Mesothelial cell of epicardium (in vitro differentiated cells): ENCODE measurements around the gene RPP40. TPM values are rescaled to one million over a fixed set of nuclear protein-coding genes. Genes with fewer than 3 reads are reported as not detected.

Source experiments
- DNase-seq, 2 experiments: peaks; one replicate each; pipeline ENCODE4 v3.0.0; 2021; ENCODE audit warnings: low spot score in 2 of 2; ENCODE audit not compliant: unreplicated experiment in 2 of 2
- H3K27ac Mint-ChIP-seq: 2 replicates; pipeline ENCODE4 v1.8.0; 2021; ENCODE audit warnings: mixed read lengths
- H3K27me3 Mint-ChIP-seq: 2 replicates; pipeline ENCODE4 v1.8.0; 2021; ENCODE audit warnings: low read depth, mixed read lengths
- H3K36me3 Mint-ChIP-seq: 2 replicates; pipeline ENCODE4 v1.8.0; 2021; ENCODE audit warnings: mixed read lengths
- H3K4me1 Mint-ChIP-seq: 2 replicates; pipeline ENCODE4 v1.8.0; 2021; ENCODE audit warnings: mixed read lengths
- H3K4me3 Mint-ChIP-seq: 2 replicates; pipeline ENCODE4 v1.8.0; 2021; ENCODE audit warnings: mild to moderate bottlenecking, moderate library complexity, mixed read lengths
- H3K9me3 Mint-ChIP-seq: 2 replicates; pipeline ENCODE4 v1.8.0; 2021; ENCODE audit warnings: mixed read lengths
- CTCF ChIP-seq: fragments of 200-600 bp; sonication (generic); IDR thresholded peaks from one replicate; pipeline ENCODE4 v1.5.0; 2021; ENCODE audit warnings: antibody characterized with exemption; ENCODE audit not compliant: unreplicated experiment
- total RNA-seq: library from RNA; stranded (reverse); gene quantifications from 3 replicates; pipeline ENCODE4 v1.2.1, GENCODE V29; 2021

Gene RPP40
- total RNA-seq, 1 donor from 2014 or later = 6.8 TPM

GRCh38 chr6:4974962-4975361, 28.9 kb downstream of the RPP40 start:
- TF ChIP-seq CTCF = no peak
- no peaks in the 10 kb centered on the region for H3K27me3 Mint-ChIP-seq
- peaks cover 26% of the 10 kb centered on the region for H3K9me3 Mint-ChIP-seq
- H3K27ac Mint-ChIP-seq = peak overlapping the region; percentile 83
- peaks cover 35% of the 10 kb centered on the region for H3K4me1 Mint-ChIP-seq
- DNase-seq = no peak
- H3K36me3 Mint-ChIP-seq = peaks cover 15% of the 10 kb centered on the region
- H3K4me3 Mint-ChIP-seq = no peak overlapping the region

- Mint-ChIP-seq H3K4me3 (no peak overlapping the region), H3K9me3 (peaks cover 21% of the 10 kb centered on the region), H3K36me3 (peaks cover 11% of the 10 kb centered on the region), H3K4me1 (peaks cover 37% of the 10 kb centered on the region), H3K27me3 (no peaks in the 10 kb centered on the region), H3K27ac (peak overlapping the region; percentile 83)
- DNase-seq = no peak
- no peak for TF ChIP-seq CTCF
Measured at GRCh38 chr6:4973982-4974745, 29.7 kb downstream of the RPP40 start.

- peaks cover 9% of the 10 kb centered on the region for H3K36me3 Mint-ChIP-seq
Measured at GRCh38 chr6:4973415-4973814, 30.4 kb downstream of the RPP40 start.

GRCh38 chr6:4972438-4972837, 31.4 kb downstream of the RPP40 start:
- DNase-seq = no peak
- TF ChIP-seq CTCF = no peak

More at GRCh38 chr6:4973415-4973814, 30.4 kb downstream of the RPP40 start:
- H3K4me3 Mint-ChIP-seq = no peak overlapping the region
- peak overlapping the region; percentile 83 for H3K27ac Mint-ChIP-seq
- TF ChIP-seq CTCF = no peak
- H3K9me3 Mint-ChIP-seq = peaks cover 18% of the 10 kb centered on the region
- no peak for DNase-seq
- H3K27me3 Mint-ChIP-seq = no peaks in the 10 kb centered on the region
- peaks cover 37% of the 10 kb centered on the region for H3K4me1 Mint-ChIP-seq

GRCh38 chr6:4971851-4972250, 32.0 kb downstream of the RPP40 start:
- TF ChIP-seq CTCF = no peak
- no peaks in the 10 kb centered on the region for H3K27me3 Mint-ChIP-seq
- no peak overlapping the region for H3K27ac Mint-ChIP-seq
- peaks cover 5% of the 10 kb centered on the region for H3K36me3 Mint-ChIP-seq
- DNase-seq = no peak
- no peak overlapping the region for H3K4me3 Mint-ChIP-seq
- peaks cover 7% of the 10 kb centered on the region for H3K9me3 Mint-ChIP-seq
- H3K4me1 Mint-ChIP-seq = peaks cover 37% of the 10 kb centered on the region

More at GRCh38 chr6:4972438-4972837, 31.4 kb downstream of the RPP40 start:
- no peak overlapping the region for H3K4me3 Mint-ChIP-seq
- H3K9me3 Mint-ChIP-seq = peaks cover 12% of the 10 kb centered on the region
- H3K4me1 Mint-ChIP-seq = peaks cover 37% of the 10 kb centered on the region
- H3K27me3 Mint-ChIP-seq = no peaks in the 10 kb centered on the region
- no peak overlapping the region for H3K27ac Mint-ChIP-seq
- H3K36me3 Mint-ChIP-seq = peaks cover 9% of the 10 kb centered on the region
